ENCODE results near the gene TMTC2.

The TMTC2 gene

GRCh38 chr12:82896277-82896676, 209.6 kb downstream of the TMTC2 start:
- no peak for FAIRE-seq
- TF ChIP-seq CTCF (IDR thresholded peaks at IDR 0.05; ENCODE audit: insufficient read depth, missing control alignments), result no peak

GRCh38 chr12:82896979-82897378, 210.3 kb downstream of the TMTC2 start:
- FAIRE-seq, result no peak
- TF ChIP-seq CTCF (IDR thresholded peaks at IDR 0.05; ENCODE audit: insufficient read depth, missing control alignments), result no peak

More at GRCh38 chr12:82896277-82896676, 209.6 kb downstream of the TMTC2 start:
- DNase-seq (ENCODE audit: insufficient read length, low spot score), result no peak

GRCh38 chr12:82898441-82898840, 211.7 kb downstream of the TMTC2 start:
- FAIRE-seq (no peak), DNase-seq (ENCODE audit: insufficient read length, low spot score) (no peak)
- TF ChIP-seq CTCF (IDR thresholded peaks at IDR 0.05; ENCODE audit: insufficient read depth, missing control alignments), result no peak

More at GRCh38 chr12:82896979-82897378, 210.3 kb downstream of the TMTC2 start:
- DNase-seq (ENCODE audit: insufficient read length, low spot score), result no peak

- no peak for TF ChIP-seq CTCF (IDR thresholded peaks at IDR 0.05; ENCODE audit: insufficient read depth, missing control alignments)
- FAIRE-seq (no peak), DNase-seq (ENCODE audit: insufficient read length, low spot score) (no peak)
These were observed 217.6 kb downstream of the TMTC2 start for GRCh38 chr12:82904219-82904790.

GRCh38 chr12:82910246-82910893, 223.7 kb downstream of the TMTC2 start:
- peak; percentile 48 for FAIRE-seq
- no peak for DNase-seq (ENCODE audit: insufficient read length, low spot score)
- no peak for TF ChIP-seq CTCF (IDR thresholded peaks at IDR 0.05; ENCODE audit: insufficient read depth, missing control alignments)

GRCh38 chr12:82912406-82912805, 225.7 kb downstream of the TMTC2 start:
- TF ChIP-seq CTCF (IDR thresholded peaks at IDR 0.05; ENCODE audit: insufficient read depth, missing control alignments), result no peak
- FAIRE-seq (no peak), DNase-seq (ENCODE audit: insufficient read length, low spot score) (no peak)

- no peak for DNase-seq (ENCODE audit: insufficient read length, low spot score)
- TF ChIP-seq CTCF (IDR thresholded peaks at IDR 0.05; ENCODE audit: insufficient read depth, missing control alignments), result no peak
- no peak for FAIRE-seq
These were observed 232.8 kb downstream of the TMTC2 start for GRCh38 chr12:82919388-82920054.
